ENCODE measurements around the gene RHBDD1.

RHBDD1 gene

DNA sequence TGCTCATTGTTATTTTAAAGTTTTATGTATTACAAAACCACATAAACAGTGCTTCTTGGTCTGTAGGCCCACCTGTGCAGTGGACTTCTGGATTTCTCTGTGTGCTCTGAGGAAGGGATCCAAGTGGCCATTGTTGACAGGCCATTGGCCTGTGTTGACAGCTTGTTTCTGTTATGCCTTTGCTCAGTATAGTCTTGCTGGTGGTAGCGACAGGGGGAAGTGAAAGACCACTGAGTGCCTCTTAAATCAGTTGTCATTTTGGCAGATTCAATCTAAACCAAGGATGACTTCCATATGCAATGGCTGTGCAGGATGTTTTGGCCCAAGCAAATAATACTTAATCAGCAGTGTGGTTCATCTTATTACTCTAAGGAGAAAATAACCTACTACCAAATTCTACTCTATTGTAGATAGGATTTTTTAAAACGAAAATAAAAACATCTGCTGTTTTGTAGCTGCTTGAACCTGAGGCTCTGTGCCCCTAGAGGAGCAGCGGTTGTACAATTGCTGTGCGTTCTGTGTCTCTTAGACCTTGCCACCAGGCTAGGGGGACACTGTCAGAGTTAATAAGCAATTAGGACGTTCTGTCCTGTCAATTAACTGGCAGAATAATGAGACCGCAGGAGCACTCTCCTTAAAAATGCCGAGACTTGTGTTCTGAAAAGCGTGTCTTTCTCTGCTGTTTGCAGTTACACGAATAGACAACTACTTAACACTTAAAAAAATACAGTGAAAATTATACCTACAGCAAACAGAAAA is 108.2 kb downstream of the RHBDD1 start:
- DNase-seq = no peak

DNA sequence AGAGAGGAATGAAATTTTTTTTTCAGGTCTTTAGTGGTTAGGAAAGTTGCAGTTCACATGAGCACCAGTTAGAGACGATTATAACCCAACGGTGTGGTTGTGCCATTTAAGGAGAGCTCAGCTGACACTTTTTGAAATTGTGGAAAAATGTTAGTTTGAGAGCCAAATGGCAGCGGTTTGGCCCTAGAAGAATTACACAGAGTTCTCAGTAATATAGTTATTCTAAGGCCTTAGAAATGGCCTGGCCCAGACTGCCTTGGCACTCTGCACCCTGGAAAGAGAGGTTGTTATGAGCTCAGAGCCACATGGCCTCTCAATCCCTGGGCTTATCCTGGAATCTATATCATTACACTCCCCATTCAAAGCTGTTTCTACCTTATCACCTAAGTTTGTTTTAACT is 117.4 kb downstream of the RHBDD1 start:
- DNase-seq = no peak

DNA sequence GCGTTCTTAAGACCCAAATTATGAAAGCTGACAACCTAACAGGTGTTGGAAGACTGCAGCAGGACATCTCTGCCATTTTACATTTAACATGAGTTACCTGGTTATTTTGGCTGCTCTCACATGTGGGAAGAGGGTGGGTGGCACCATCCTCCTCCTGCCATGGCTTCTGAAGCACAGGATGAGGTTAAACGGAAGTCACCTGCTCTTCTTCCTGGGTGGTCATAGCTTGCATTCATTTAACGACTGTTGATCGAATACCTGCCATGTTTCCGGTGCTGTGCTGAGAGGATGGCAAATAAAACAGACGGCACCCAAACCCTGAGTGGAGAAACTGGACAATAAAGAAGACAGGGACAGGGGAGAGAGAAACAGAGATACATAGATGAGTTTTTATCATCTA is 118.0 kb downstream of the RHBDD1 start:
- DNase-seq = no peak

DNA sequence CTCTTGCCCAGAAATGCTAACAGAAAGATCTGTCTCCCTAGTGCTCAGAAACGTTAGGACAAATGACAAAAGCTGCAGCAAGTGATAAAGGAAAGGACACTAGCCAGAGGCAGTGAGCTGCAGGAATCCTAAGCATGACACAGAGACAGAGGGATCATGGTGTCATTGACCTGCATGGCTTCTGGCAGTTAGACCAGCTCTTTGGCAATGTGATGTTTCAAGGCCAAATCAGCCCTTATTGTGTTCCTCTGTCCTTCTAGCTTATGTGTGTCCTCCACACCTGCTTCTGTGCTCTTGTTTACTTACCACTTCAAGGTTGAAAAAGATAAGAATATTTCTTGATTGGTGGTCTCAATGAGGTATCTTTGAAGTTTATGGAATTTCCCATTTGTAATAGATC is 120.8 kb downstream of the RHBDD1 start:
- DNase-seq = no peak

DNA sequence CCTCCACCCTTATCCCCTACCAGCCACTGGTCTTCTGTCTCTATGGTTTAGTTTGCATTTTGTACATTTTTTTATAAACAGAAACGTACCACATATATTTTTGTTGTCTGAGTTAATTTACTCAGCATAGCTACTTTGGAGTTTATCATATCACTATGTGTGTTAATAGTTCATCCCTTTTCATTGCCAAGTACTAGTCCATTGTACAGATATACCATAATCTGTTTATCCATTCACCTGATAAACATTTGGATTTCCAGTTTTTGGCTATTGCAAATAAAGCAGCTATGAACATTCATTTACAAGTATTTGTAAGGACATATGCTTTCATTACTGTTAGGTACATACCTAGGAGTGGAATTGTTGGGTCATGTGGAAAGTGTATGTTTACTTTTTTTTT is 123.6 kb downstream of the RHBDD1 start:
- DNase-seq = no peak

DNA sequence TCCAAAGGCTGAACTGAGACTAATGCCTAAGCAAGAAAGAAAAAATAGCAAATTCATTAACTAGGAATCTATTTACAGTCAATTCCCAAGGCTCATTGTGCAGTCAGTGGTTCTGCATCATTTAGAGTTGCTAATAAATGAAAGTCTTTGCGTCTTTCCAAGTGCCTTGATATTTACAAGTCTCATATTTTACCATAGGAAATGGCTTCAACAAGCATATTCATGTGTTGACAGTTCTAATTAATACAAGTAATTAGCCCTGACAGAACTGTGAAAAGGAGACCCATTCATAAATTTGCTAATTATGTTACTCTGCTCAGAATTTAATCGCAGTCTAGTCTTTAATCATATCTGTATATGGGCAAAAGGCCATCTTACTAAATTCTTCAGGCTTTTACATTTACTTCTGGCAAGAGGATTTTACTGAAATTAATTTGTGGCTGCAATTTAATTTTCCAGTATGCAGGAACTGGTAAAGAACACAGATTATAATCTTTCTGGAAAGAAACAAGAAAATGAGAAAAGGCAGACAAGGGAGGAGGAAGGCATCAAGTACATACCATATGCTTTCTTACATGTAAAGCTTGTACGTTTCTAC is 126.4 kb downstream of the RHBDD1 start:
- DNase-seq = no peak

DNA sequence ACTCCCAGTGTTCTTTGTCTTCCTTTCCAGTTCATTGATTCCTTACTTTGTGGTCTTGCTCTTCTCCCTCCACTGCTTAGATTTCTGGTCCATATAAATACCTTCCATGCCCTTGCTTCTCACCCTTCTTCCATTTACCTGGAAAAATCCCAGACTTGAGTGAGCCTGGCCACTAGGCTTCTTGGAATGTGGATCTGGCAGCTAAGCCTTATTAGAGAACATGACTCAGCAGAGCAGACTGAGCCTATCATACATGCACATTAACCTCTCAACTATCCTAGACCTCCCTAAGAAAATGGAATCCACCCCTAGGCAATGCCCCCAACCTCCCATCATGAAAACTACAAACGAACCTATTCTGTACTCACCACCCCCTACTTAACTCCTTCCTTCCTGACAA is 127.7 kb downstream of the RHBDD1 start:
- no peak for DNase-seq

DNA sequence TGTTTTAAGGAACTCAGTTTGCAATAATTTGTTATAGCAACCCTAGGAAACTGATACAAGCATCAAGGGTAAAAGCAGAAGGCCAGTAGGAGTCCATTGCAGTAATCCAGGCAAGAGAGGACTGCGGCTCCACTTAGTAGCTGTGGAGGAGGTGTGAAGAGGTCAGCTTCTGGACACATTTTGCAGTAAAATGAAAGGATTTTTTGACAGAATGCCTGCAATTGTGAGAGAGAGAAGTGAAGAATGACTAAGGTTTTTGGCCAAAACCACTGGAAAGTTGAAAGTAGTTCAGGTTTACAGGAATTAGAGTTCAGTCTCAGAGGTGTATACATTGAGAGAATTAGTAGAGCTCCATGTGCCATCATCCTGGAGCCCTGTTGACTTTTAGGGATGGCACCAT is 129.5 kb downstream of the RHBDD1 start:
- DNase-seq = no peak

DNA sequence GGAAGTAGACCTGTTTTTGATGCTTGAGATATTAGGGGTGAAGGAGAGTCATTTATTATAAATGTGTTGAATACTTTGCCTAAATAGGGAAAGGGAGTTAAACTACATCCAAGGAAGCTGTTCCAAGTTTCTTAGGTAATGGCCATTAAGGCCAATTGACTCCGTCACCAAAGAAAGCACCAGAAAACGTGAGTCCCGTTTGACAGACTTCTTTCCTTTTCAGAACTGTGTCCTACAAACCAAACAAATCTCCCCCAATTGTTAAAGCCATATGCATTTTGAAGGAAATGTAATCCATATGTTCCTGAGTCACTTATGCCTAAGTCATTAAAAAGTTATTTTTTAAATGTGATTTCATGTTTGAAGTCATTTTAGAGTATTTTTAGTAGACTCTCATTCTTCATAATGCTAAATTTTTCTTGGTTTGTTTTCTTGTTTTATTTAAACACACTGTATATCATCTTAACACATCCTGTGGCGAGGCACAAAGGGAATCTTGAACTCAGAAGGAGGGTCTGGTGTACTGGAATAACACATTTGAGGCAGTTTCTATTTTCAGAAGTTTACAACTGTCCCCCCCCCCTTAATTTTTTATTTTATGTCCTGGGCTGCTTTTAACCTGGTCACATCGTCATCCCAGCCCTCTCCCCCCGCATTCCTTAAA is 133.7 kb downstream of the RHBDD1 start:
- no peak for DNase-seq

DNA sequence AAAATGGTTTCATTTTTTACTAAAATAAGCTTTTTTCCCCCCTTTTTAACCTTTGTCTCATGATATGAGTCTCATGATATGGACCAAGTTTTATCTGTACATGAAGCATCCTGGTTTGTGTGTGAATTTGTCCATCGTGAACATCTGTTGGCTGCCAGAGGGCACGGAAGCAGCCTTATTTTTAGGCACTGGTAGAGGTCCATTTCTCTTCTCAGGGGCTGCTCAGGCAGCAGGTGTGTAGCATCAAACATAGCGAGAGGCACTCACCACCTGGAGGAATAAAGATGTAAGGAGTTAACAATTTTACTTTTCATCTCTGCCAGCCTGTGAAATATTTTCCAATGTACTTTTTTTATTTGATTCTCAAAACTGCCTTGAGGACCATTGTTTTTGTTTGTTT is 134.5 kb downstream of the RHBDD1 start:
- DNase-seq = no peak

DNA sequence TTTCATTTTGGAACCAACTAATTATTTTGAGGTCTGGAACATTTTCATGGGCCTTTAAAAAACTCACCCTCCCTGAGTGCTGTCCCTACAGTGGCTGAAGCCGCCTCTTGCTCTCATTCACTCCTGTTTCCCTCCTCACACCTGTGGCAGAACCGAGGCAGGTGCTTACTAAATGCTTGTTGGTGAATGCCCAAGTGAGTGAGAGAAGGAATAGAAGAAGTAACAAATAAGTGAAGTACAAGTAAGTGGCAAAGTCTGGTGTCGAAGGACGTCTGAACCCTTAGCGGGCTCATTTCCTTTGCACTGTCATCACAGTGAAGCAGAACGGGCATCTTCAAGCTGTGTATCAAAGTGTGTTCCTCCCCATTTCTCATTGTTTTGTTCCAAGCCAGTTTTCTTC is 135.2 kb downstream of the RHBDD1 start:
- peak in 1 of 2 donors; percentile 19 for DNase-seq

DNA sequence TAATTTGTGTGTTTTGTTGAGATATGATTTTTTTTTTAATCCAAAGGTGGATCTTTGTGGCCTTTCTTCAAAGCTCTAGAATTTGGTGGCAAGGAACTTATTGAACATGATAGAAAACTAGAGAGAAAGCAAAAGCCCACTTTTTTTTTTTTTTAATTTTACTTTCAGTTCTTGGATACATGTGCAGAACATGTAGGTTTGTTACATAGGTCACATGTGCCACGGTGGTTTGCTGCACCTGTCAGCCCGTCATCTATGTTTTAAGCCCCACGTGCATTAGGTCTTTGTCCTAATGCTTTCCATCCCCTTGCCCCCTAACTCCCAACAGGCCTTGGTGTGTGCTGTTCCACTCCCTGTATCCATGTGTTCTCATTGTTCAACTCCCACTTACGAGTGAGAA is 135.9 kb downstream of the RHBDD1 start:
- no peak for DNase-seq

DNA sequence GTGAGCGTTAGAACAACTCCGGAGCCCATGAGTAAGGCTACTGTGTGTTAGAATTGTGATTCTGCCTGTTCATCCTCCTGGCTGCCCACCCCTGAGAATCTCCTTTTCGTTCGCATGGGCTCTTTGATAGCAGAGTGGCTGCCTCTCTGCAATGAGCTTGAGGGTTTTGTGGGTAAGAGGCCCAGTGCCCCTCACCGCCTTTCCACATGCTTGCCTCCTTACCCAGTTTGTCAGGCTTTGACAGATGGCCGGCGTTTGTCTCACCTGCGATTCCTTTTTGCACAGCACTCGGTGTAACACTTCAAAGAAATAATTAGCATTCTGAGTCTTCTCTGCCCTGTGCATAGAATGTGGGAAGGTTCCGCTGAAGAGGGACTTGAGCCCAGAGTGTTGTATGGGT is 138.0 kb downstream of the RHBDD1 start:
- DNase-seq = no peak

DNA sequence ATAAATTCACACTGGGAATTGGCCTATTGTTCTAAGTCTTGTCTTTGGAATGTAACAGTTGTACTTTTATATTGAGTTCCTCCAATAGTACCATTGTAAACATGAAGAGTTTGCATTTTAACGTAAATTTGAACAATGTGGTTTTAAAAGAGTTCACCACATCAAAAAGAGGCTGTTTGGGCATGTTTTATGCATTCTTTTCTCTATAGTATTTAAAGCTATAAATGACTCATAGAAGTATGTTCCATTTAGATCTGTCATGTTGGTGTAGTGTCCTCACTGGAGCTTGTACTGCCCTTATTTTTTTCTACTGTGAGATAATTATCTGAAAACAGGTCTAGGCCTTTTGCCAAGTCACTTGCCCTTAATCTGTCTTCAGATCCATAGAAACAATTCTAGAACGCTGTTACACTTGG is 141.9 kb downstream of the RHBDD1 start:
- DNase-seq = no peak

DNA sequence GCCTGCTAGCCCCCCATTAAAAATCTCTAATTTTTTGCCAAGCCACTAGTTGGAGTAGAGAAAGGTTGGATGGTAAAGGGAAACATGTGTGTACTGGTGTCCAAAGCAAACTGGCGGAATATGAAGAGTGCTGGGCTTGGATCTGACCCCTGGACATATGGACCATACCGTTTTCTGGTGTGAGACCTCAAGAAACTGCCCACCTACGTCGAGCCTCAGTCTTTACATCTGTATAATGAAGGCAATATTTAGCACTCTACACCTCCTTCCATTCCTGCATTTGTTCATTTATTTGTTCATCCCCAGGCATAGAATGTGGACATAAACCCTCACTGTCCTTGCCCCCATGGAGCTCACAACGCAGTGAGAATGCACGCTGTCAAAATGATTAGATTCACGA is 142.4 kb downstream of the RHBDD1 start:
- DNase-seq = no peak

DNA sequence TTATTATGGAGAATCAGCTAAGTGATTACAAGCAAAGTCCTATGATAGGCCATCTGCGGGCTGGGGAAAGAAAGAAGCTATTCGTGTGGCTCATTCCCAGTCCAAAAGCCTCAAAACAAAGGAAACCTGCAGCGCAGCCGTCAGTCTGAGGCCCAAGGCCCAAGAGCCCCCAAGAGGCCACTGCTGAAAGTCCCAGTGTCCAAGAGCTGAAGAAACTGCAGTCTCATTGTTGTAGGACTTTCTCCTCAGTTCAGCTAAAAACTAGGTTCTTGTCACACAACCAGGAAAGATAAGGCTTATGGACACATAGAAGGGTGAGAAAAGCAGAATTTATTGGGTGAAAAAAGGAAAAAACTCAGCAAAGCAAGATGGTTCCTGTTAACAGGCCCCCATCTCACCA is 143.2 kb downstream of the RHBDD1 start:
- DNase-seq = no peak

DNA sequence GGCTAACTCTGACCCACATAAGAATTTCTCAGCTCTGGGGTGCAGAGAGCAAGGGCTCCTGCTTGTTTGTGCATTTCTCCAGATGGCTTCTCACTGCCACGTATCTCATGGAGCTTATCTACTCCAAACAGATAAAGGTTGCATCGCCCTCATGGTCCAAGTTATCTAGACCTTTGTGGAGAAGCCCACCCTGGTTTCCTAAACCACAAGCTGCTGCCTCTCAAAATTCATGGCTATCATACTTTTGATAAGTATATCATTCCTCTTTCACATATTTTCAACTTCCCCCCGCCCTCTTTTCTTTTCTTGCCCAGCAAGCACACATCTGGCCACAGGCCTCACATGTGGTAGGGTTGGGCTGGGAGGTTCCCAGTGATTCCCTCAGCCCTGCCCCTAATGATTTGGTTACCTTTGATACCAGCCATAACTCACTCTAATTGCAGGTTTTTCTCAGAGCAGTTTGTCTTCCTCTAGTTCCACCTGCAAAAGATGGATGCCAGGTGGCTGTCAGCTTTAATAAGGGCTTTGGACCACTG is 146.0 kb downstream of the RHBDD1 start:
- DNase-seq = no peak

DNA sequence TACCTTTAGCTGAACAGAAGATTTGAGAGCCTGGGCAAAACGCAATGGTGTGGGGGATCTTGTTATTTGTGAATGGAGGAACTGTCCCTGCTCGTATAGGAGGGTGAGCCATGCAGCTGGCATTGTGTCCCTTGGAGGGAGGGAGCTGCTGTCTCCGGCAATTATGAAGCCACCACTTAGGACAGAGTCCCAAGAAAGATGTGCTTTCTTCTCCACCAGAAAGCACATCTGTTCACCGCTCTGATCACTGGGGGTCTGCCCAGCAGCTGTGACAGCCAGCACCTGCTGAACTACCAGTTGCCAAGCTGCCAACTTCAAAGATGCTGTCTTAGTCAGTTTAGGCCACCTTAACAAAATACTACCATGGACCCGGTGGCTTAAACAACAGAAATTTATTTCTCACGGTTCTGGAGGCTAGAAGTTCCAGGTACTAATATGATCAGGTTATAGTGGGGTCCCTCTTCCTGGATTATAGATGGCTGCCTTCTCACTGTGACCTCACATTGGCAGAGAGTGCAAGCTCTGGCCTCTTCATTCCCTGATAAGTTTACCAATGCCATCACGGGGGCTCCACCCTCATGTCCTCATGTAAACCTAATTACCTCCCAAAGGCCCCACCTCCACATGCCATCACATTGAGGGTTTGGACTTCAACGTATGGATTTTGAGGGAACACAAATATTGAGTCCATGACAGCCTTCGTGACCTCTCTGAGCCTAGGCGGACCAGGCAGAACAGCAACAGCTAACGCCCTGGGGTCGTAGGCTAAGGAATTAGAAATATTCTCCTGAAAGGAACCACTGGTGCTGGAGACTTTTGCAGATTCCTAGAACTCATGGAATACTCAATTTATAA is 148.3 kb downstream of the RHBDD1 start:
- no peak for DNase-seq

DNA sequence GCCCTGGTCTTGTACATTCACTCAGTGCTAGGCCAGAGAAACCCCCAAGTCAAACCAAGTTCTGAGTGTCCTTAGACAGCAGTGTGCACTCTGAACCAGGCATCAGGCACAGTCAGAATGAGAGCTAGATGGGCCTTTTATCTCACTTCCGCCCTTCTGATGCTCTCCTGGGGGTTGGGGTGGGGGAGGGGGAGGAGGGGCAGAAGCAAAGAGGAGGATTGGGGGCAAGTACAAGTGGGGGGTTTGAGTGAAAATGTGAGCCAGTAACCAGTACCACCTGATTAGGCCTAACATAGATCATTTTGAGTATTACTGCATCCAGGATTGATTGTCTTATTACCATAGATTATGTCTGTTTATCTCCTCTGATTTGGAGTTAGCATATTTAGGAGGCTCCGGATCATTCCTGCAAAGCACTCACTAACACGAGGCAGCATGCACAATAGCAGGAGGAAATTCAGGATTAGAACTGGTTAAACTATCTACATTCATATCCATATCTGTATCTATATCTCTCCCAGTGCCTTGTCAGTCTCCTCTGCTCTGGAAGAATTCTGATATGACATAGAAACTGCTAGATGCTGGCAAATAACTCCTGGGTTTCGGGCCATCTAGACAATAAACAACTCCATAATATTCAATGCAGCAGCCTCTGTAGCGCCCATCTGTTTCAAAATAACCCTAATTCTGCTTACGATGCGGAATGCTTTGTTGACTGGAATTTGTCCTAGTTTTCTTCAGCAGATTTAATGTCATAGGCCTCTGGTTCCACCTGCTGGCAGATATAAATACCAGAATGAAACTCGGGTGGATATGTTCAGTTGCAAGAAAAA is 149.1 kb downstream of the RHBDD1 start:
- peak in 1 of 2 donors; percentile 29 for DNase-seq

DNA sequence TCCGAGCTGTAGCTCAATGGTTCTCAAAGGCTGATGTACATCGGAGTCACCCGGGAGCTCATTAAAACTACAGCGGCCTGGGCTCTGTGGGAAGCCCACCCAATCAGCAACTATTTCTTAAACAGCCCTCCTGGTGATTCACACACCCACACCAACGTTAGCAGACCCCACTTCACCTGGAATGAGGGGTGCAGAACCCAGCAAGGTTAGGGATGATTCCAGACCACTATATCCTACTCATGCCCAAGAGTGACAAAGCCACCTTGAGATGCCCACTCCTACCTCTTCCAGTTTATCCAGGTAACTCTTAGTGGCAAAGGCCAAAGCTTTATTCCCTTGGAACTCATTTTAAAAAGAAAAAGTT is 149.7 kb downstream of the RHBDD1 start:
- DNase-seq = no peak

DNA sequence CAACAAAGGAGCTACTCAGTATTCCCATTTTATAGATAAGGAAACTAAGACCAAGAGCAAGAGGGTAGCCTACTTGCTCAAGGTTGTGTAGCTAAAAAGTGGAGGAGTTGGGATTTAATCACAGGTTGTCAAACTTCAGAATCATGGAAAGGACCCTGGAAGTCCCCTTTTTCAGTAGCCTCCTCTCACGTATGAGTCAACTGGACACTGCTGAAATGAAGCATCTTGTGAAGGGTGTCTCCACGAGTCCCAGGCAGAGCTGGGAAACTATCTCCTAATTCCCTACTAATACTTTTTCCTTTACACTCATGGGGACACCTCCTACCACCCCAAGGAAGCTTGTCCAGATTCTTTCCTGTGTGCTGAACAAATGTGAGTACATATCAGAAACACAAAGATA is 155.8 kb downstream of the RHBDD1 start:
- DNase-seq = no peak

DNA sequence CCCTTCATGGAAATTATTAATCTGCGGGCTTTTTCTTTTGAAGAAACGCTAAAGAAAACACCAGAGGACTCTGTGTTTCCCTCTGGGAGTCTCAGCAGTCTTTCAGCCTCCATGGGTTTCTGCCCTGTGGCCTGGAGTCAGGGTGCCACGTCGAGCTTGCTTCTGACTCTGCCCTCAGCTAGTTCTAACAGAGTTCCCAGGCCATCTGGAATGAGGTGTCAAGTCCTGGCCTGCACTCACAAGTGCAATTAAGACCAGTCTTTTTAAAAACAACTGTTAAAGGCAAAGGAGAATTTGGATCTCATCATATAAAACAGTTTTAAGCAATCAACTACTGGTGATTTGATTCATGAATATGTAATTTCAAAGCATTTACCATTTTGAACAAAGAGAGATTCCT is 157.3 kb downstream of the RHBDD1 start:
- no peak for DNase-seq
